Stimulated activated CD8-positive, alpha-beta memory T cell treated with anti-CD3 and anti-CD28 coated beads, Interleukin-15, amount 100 ng/mL, for 4 hours (primary cell): ENCODE data around the gene TAS1R2.

ENCODE experiments used
- DNase-seq, 2 donors: peaks; one replicate each; pipeline ENCODE4 v3.0.0-alpha.2; 2020; ENCODE audit warnings: low read depth in 2 of 2

TAS1R2 gene

DNA sequence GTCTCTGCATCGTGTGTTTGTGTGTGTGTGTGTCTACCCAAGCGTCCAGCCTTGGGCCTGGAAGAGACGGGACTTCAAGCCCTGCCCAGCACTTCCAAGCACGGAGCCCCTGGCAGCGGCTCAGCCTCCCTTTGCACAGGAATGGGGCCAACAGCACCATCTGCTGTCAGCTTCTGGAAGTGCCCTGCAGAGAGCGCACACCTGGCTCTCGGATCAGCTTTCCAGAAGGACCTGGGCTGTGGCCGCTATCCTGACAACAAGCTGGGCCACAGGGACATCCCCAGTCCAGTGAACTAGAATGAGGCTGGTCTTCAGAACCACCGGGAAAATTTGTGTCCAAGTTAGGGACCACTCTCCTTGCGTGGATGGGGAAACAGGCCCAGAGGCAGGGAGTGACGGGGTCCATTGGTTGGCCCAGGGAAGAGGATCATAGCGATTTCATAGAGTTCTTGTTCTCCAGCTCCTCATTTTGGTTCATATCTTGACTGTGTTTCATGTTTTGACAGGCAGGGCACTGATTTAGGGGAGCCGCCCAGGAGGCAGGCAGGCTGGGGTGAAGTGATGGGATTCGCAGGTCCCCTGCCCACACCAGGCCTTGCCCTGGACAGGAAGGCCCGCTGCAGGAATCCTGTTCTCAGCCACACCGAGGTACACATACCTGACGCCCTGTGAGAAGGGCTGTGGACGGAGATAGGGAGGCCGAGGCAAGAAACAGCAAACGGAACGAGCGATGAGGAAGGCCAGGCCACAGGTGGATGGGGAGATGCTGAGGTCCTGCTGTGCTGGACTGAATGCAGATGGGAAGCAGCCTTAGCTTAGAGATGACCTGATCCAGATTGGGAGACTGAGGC is 38.4 kb downstream of the TAS1R2 start:
- peak in 1 of 2 donors; percentile 6 for DNase-seq

GRCh38 chr1:18819986-18820790 is 39.3 kb downstream of the TAS1R2 start:
- no peak for DNase-seq

- no peak for DNase-seq
Measured at GRCh38 chr1:18819203-18819602, 40.3 kb downstream of the TAS1R2 start.

- no peak for DNase-seq
Measured at GRCh38 chr1:18817795-18818435, 41.5 kb downstream of the TAS1R2 start.

DNA sequence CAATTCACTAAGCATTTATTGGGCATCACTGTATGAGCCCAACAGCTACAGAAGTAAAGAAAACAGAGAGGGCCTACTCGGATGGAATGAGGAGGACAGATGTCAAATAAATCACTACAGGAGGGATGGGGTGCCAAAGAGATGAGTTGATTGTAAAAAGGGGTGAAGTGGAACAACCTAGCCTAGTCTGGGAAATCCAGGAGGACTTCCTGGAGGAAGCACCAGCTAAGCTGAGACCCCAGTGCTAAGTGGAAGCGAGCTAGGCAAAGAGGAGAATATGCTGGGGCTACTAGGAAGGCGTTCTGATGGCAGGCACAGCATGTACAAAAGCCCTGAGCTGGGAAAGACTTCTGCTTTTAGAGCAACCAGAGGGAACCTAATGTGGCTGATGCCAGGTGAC is 42.1 kb downstream of the TAS1R2 start:
- DNase-seq = no peak

- DNase-seq = no peak
Measured at GRCh38 chr1:18816808-18817207, 42.7 kb downstream of the TAS1R2 start.

DNA sequence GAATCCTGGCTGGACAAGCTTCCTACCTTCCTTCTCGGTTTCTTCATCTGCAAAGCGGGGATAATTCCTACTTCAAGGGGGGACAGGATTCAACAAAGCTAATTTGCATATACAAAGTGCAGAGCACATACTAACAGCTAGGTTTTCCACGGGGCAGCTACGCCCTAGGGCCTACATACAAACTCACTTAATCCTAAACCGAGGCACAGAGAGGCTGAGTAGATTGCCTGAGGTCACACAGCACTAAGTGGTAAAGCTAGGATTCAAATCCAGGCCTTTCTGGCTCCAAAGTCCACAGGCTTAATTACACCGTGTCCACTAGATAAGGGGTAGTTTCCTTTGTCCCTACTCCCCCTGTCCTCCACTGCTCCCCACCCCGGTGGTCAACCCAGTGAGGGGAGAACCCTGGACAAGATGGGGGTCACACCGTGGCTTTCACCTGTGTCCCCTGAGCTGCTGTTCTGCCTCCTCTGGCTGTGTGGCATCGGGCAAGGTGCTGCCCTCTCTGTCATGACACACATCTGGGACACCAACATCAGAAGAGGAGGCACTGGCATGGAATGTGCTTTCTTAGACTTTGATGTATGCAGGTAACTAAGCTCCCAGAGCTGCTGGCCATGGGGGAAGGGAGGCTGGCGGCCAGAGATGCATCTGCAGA is 44.5 kb downstream of the TAS1R2 start:
- DNase-seq = no peak

- no peak for DNase-seq
Measured at GRCh38 chr1:18814425-18814824, 45.0 kb downstream of the TAS1R2 start.

GRCh38 chr1:18812453-18812939 is 47.0 kb downstream of the TAS1R2 start:
- DNase-seq = no peak

DNA sequence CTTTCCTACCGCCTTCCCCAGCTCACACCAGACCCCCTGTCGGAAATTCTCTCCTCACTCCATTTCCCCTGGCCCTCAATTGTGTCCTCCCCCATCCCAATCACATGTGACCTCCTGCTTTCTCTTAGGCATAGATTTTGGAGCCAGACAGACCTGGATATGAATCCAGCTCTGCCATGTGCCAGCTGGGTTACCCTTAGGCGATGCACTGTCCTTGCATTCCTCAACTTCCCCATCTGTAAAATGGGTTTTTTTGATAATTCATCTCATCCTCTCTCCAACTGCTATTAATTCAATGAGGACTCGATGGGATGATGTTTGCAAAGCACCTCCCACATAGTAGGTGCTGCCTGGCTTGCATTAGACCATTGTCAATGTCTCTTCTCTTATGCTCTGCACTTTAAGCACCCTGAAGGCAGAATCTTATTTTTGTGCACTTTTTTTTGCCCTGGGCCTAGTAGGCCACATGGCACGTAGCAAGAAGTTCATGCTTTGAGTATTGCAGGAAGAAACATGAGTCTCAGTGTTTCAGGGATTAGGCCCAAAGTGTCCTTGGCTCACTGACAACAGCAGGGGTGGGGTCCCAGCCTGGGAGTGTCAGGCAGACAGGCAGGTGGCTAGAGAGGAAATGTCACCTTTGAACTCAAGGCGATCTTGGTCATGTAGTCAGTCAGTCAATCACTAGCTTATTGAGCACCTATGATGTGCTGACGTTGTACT is 47.6 kb downstream of the TAS1R2 start:
- no peak for DNase-seq

- no peak for DNase-seq
Measured at GRCh38 chr1:18809953-18810899, 49.2 kb downstream of the TAS1R2 start.

DNA sequence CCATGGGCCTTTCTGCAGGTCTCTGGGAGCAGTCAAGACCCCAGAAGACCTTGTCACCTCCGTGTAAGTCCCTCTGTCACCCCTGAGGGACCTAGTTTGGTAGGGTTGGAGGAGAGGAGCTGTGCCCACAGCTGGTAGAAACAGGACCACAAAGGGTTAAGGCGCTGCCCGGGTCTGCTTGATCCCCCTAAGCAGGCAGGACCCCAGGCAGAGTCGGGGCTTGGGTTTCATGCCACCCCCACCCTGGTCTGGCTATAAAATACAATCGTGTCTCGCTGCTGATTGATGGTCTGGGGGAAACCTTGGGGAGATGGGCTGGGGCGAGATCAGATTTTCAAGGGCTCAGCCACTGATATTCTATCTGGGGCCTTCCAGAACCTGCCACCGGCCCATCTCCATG is 50.9 kb downstream of the TAS1R2 start:
- DNase-seq = no peak

DNA sequence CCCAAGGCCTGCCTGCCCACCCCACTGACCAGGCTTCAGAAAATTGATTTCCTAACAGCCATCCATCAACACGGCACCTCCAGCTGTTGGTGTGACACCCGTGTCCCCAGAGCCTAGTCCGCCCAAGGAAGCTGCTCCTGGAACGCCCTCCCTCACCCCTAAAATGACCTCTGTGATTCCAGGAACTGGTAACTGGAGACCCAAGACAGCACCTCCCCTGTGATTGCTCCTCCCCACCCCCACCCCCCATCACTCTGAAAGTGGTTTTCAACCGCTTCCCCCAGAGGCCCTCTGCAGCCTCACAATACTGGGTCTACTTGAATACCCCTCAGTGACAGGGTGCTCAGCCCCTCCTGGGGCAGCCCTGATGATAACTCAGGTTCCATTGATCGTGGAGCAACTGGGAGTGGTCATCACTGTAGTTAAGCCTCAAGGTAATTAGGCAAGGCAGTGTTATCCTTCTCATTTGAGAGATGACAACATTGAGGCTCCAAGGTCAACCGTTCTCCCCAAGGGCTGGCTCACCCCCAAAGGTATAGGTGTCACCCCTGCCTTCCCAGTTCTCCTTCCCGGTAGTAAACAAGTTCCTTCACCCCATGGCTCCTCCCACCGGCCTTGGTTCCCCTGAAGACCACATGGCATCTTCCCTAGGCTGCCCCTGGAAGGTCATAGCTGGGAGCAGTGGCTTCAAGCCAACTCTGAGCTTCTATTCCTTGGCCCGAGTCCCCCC is 52.0 kb downstream of the TAS1R2 start:
- DNase-seq = no peak

GRCh38 chr1:18805925-18806849 is 53.3 kb downstream of the TAS1R2 start:
- DNase-seq = no peak

- DNase-seq = no peak
Measured at GRCh38 chr1:18805150-18805879, 54.1 kb downstream of the TAS1R2 start.

DNA sequence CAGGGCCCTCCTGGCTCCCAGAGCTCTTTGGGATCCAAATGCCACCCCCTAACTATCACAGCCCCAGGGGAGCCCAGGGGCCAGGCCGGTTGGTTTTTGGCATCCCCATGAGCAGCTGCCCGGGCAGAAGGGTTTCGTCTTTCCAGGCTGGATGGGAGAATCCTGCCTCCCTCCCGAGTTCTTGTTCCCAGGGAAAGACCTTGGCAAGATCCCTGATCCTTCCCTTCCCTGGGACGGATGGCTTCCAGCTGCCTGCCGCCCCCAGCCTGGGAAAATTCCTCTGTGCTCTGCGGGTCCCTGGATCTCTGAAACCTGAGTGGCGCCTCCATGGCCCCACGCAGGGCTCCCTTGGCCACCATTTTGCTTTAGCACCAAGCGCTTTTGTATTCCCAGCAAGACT is 55.6 kb downstream of the TAS1R2 start:
- no peak for DNase-seq

DNA sequence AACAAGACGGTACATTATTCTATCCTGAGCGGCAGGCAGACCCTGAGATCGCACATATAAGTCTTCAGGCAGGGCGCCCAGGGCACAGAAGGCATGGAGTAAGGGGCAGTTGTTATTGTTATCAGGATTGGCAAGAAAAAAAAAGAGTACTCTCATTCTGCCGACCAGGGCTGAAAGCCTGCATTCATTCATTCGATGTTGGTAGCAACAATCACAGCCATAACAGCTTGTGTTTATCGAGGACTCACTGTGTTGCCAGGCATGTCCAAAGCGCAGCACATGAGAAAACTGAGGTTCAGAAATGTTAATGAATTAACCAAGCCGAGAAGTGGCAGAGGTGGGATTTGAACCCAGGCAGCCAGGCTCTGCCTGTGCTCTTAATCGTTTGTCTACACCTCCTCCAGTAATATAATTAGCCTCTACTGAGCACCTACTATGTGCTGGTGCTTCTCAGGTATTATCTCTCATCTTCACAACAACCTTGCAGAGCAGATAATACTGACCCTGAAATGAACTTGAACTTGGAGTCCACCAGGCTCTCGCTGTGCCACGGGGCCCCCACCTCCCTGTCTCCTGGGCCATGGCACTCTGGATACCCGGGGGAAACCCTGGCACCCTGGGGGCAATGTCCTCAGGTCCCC is 56.2 kb downstream of the TAS1R2 start:
- no peak for DNase-seq
